Measurements from ENCODE around the gene GLRX. TPM values are rescaled to one million over a fixed set of nuclear protein-coding genes. Genes with fewer than 3 reads are reported as not detected.

GLRX gene
- total RNA-seq, 1 donor from 2014 or later: 32.8 TPM

GRCh38 chr5:95843733-95844223, 21.3 kb upstream of the GLRX start:
- Mint-ChIP-seq H3K27ac (ENCODE audit: unreplicated experiment) (no peak overlapping the region), H3K4me3 (ENCODE audit: unreplicated experiment) (no peak overlapping the region), H3K4me1 (ENCODE audit: unreplicated experiment) (peaks cover 17% of the 10 kb centered on the region), H3K36me3 (ENCODE audit: unreplicated experiment) (no peaks in the 10 kb centered on the region), H3K9me3 (ENCODE audit: unreplicated experiment) (no peaks in the 10 kb centered on the region), H3K27me3 (ENCODE audit: unreplicated experiment) (no peaks in the 10 kb centered on the region)
- TF ChIP-seq, protein P1, sequence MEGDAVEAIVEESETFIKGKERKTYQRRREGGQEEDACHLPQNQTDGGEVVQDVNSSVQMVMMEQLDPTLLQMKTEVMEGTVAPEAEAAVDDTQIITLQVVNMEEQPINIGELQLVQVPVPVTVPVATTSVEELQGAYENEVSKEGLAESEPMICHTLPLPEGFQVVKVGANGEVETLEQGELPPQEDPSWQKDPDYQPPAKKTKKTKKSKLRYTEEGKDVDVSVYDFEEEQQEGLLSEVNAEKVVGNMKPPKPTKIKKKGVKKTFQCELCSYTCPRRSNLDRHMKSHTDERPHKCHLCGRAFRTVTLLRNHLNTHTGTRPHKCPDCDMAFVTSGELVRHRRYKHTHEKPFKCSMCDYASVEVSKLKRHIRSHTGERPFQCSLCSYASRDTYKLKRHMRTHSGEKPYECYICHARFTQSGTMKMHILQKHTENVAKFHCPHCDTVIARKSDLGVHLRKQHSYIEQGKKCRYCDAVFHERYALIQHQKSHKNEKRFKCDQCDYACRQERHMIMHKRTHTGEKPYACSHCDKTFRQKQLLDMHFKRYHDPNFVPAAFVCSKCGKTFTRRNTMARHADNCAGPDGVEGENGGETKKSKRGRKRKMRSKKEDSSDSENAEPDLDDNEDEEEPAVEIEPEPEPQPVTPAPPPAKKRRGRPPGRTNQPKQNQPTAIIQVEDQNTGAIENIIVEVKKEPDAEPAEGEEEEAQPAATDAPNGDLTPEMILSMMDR (IDR thresholded peaks at IDR 0.05): no peak
- no peak for DNase-seq (ENCODE audit: extremely low spot score, unreplicated experiment)

- no peak overlapping the region for H3K27ac Mint-ChIP-seq (ENCODE audit: unreplicated experiment)
Observed at GRCh38 chr5:95842854-95843544, 20.5 kb upstream of the GLRX start.

DNA sequence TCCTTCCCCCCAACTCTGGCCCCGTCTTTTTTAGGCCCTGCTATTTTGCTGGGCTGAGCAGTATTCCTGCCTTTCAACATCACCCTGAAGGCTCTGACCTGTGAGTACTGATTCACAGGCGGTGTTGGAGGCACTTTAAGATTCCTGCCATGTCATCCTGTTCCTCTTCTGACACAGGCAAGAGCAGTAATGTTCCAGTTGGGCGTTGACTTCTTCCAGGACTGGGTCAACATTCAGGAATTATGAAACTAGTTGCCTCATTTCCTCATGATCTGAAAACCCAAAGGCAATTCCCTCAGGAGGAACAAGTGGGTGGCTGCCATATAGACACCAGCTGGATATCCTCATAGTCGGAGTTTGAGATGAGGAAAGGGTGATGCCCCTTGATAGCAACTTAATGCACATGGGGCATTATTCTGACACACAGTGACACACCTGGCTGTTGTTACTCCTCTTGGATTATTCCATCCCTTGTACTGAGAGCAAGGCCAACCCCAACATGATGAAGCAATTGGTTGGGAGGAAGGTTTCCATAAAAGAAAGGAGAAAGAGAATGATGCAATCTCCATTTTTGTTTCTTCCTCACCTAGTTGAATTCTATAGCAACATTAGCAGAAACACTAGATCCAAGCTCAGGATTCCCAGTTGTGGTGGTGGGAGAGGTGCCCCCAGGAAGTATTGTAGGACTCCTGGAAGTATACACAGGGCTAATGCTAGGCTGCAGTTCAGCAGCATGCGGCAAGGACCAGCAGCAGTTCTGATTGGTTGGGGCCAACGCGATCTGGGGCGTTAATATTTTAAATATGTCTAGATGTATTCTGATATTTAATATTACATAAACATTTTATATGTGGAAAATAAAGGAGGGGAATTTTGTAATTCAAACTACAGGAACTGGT, 19.6 kb upstream of the GLRX start:
- H3K4me3 Mint-ChIP-seq (ENCODE audit: unreplicated experiment): no peak overlapping the region
- no peak overlapping the region for H3K27ac Mint-ChIP-seq (ENCODE audit: unreplicated experiment)
- no peaks in the 10 kb centered on the region for H3K9me3 Mint-ChIP-seq (ENCODE audit: unreplicated experiment)
- peak; percentile 42 for DNase-seq (ENCODE audit: extremely low spot score, unreplicated experiment)
- no peaks in the 10 kb centered on the region for H3K36me3 Mint-ChIP-seq (ENCODE audit: unreplicated experiment)
- H3K27me3 Mint-ChIP-seq (ENCODE audit: unreplicated experiment): no peaks in the 10 kb centered on the region
- peaks cover 17% of the 10 kb centered on the region for H3K4me1 Mint-ChIP-seq (ENCODE audit: unreplicated experiment)
- TF ChIP-seq, protein P1 (IDR thresholded peaks at IDR 0.05): no peak

More at GRCh38 chr5:95842854-95843544, 20.5 kb upstream of the GLRX start:
- Mint-ChIP-seq H3K27me3 (ENCODE audit: unreplicated experiment) (no peaks in the 10 kb centered on the region), H3K9me3 (ENCODE audit: unreplicated experiment) (no peaks in the 10 kb centered on the region), H3K4me3 (ENCODE audit: unreplicated experiment) (no peak overlapping the region), H3K36me3 (ENCODE audit: unreplicated experiment) (no peaks in the 10 kb centered on the region), H3K4me1 (ENCODE audit: unreplicated experiment) (peaks cover 17% of the 10 kb centered on the region)
- TF ChIP-seq, protein P1 (IDR thresholded peaks at IDR 0.05): no peak
- peak; percentile 46 for DNase-seq (ENCODE audit: extremely low spot score, unreplicated experiment)

DNA sequence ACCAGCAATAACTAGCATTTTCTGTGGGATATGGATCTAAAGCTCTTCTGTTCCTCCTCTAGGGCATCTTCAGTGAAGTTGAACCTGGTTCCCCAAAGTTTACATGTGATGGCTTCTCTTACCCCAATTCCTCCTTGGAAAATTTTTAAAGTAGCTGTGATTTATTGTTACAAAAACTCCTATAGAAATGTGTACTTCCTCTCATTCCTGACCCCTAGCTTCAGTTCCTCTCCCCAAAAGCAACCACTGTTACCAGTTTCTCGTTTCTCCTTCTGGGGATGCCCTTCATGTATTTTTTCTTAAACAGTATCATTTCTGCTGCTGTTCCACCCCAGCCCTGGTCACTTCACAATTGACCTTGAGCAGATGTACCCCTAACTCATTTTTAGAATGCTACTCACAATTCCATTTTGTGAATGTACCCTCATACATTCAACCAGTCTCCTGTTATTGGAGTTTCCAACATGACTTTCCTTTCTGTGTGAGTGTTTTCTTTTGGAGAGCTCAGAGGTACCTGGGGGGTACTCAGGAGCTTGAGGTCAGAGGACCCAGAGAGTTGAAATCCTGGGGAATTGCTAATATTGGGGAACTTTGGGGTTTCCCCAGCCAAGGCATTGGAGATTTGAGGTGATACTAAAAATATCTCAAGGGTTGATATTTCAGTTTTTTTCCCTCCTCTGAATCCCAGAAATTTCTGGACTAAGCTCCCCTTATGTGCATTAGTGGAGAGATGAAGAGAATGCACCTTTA, 18.6 kb upstream of the GLRX start:
- TF ChIP-seq, protein P1 (IDR thresholded peaks at IDR 0.05): no peak
- no peak overlapping the region for H3K4me3 Mint-ChIP-seq (ENCODE audit: unreplicated experiment)
- no peaks in the 10 kb centered on the region for H3K9me3 Mint-ChIP-seq (ENCODE audit: unreplicated experiment)
- peaks cover 19% of the 10 kb centered on the region for H3K4me1 Mint-ChIP-seq (ENCODE audit: unreplicated experiment)
- H3K27me3 Mint-ChIP-seq (ENCODE audit: unreplicated experiment): no peaks in the 10 kb centered on the region
- H3K27ac Mint-ChIP-seq (ENCODE audit: unreplicated experiment): no peak overlapping the region
- H3K36me3 Mint-ChIP-seq (ENCODE audit: unreplicated experiment): no peaks in the 10 kb centered on the region
- no peak for DNase-seq (ENCODE audit: extremely low spot score, unreplicated experiment)

Data from osteocyte (in vitro differentiated cells).